ENCODE results near the gene ZNF688.
A peak's percentile ranks its signal among the peaks of the same experiment; 100 is the strongest.

ZNF688 gene

DNA sequence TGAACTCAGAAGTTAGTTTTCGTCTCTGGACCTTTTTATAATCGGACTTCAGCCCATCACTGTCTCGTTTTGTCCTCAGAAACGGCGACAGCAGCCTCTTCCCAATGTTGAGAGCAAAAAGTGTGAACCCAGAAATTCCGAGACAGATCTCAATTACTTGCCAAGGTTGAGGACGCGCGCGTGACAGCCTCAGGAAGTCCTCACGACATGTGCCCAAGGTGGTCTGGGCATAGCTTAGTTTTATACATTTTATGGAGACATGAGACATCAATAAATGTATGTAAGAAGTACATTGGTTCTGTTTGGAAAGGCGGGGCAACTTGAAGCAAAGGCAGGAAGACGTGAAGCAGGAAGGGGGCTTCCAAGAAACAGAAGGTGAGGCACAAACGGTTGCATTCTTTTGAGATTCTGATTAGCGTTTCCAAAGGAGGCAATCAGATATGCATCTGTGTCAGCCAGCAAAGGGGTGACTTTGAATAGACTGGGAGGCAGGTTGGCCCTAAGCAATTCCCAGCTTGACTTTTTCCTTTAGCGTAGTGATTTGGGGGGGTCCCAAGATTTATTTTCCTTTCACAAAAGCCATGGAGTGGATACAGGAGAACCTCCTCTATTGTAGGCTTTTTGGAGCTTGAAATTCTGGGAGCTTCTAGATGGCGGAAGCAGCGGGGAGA is 36.3 kb downstream of the ZNF688 start:
- peak overlapping the region; percentile 96 for H3K27ac Mint-ChIP-seq
- peak overlapping the region; percentile 88 for H3K4me3 Mint-ChIP-seq
- DNase-seq (ENCODE audit: low spot score in 2 of 2), result no peak
- peaks cover 55% of the 10 kb centered on the region for H3K36me3 Mint-ChIP-seq
- peak; percentile 29 for ATAC-seq
- H3K4me1 Mint-ChIP-seq, result peaks cover 30% of the 10 kb centered on the region
- H3K9me3 Mint-ChIP-seq, result no peaks in the 10 kb centered on the region

- ATAC-seq, result peak; percentile 87
- H3K9me3 Mint-ChIP-seq, result no peaks in the 10 kb centered on the region
- H3K4me1 Mint-ChIP-seq, result peaks cover 30% of the 10 kb centered on the region
- H3K4me3 Mint-ChIP-seq, result peak within 1 kb of the TSS; percentile 88
- DNase-seq (ENCODE audit: low spot score in 2 of 2), result peak; percentile 83 to 94
- peak within 1 kb of the TSS; percentile 96 for H3K27ac Mint-ChIP-seq
- H3K36me3 Mint-ChIP-seq, result peaks cover 55% of the 10 kb centered on the region
Observed at GRCh38 chr16:30534368-30535105, 37.0 kb downstream of the ZNF688 start, which contains the start of gene ZNF747. Gene ZNF747, minus strand, starts transcription at chr16:30534858. Its CDS starts 179 bp downstream, at chr16:30534679.

- peak overlapping the region; percentile 96 for H3K27ac Mint-ChIP-seq
- H3K9me3 Mint-ChIP-seq, result no peaks in the 10 kb centered on the region
- H3K36me3 Mint-ChIP-seq, result peaks cover 55% of the 10 kb centered on the region
- peaks cover 27% of the 10 kb centered on the region for H3K4me1 Mint-ChIP-seq
- peak; percentile 1 for ATAC-seq
- no peak for DNase-seq (ENCODE audit: low spot score in 2 of 2)
- peak overlapping the region; percentile 88 for H3K4me3 Mint-ChIP-seq
Observed at GRCh38 chr16:30533748-30534367, 37.7 kb downstream of the ZNF688 start.

- H3K27ac Mint-ChIP-seq, result peak overlapping the region; percentile 96
- peaks cover 28% of the 10 kb centered on the region for H3K4me1 Mint-ChIP-seq
- H3K4me3 Mint-ChIP-seq, result peak overlapping the region; percentile 88
- ATAC-seq (no peak), DNase-seq (ENCODE audit: low spot score in 2 of 2) (no peak)
- peaks cover 52% of the 10 kb centered on the region for H3K36me3 Mint-ChIP-seq
- no peaks in the 10 kb centered on the region for H3K9me3 Mint-ChIP-seq
Observed at GRCh38 chr16:30533146-30533522, 38.4 kb downstream of the ZNF688 start.

DNA sequence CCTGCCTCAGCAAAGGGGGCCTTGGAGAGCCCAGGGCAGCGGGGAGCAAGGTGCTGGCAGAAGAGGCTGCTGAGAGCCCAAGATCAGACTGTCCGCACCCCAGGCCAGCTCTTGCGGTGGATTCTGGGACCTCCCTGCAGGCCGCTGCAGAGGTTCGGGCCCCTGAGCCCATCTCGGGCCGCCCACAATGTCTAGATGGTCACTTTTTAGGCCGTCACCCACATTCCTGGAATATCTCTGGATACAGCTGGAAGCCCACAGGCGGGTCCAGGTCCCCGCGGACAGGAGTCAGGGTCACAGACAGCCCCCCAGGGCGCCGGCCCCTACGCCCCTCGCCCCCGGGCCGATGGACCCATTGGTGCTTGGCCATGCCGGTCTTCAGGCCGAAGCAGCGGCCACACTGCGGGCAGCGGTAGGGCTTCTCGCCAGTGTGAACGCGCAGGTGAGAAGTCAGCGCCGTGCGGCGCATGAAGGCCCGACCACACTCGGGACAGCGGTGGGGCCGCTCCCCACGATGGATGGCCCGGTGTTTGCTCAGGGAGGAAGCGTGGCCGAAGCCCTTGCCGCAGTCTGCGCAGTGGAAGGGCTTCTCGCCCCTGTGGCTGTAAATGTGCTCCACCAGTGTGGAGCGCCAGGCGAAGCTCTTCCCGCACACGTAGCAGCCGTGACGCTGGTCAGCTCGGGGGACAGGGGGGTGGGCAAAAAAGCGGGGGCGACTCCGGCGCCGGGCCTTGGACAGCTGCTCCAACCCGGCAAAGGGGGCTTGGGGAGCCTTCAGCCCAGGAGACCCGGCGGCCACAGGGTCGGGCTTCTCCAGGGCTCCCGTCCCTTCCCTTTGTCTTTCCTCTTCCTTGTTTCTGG is 39.0 kb downstream of the ZNF688 start:
- Mint-ChIP-seq H3K36me3 (peaks cover 45% of the 10 kb centered on the region), H3K27ac (peak overlapping the region; percentile 96), H3K4me3 (peak overlapping the region; percentile 88), H3K9me3 (no peaks in the 10 kb centered on the region), H3K4me1 (peaks cover 33% of the 10 kb centered on the region)
- DNase-seq (ENCODE audit: low spot score in 2 of 2), result no peak
- no peak for ATAC-seq

DNA sequence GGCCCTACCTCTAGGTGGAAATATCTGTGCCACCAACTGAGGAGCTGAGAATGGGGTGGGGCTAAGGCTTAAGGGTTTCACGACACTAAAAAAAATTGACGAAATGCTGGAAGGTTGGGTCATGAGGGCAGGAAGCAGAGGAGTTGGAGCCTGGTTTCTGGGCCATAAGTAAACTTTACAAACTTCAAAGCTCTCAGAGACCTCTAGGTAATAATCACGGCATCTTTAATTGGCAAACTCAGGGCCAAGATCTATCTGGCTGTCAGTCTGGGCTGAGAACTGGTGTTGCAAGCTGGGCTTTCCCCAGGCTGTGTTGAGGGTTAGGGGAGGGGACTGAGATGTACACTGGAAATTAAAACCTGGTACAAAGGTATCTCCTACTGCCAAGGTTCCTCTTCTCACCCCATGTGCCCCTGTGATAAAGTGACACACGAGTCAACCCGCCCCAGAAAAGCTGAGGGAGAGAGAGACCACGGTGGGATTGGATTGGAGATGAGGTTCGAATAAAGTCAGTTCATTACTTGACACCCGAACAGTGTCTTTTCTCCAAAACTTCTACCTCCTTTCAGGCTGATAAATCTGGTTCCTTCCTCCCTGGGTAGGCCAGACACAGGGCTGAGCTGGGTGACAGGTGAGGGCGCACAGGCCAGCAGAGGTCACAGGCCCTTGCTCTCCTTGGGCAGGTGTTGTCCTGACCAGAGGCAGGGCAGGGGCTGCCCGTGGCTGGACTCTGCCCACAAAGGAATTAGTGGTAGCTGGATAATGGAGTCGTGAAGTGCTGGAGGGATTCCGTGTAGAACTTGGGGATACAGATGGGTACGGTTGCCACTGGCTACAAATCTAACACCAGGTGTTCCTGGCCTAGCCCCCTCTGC is 41.1 kb downstream of the ZNF688 start:
- ATAC-seq (no peak), DNase-seq (ENCODE audit: low spot score in 2 of 2) (no peak)
- peak overlapping the region; percentile 74 for H3K27ac Mint-ChIP-seq
- no peaks in the 10 kb centered on the region for H3K9me3 Mint-ChIP-seq
- H3K4me1 Mint-ChIP-seq, result peaks cover 32% of the 10 kb centered on the region
- no peak overlapping the region for H3K4me3 Mint-ChIP-seq
- H3K36me3 Mint-ChIP-seq, result peaks cover 28% of the 10 kb centered on the region

DNA sequence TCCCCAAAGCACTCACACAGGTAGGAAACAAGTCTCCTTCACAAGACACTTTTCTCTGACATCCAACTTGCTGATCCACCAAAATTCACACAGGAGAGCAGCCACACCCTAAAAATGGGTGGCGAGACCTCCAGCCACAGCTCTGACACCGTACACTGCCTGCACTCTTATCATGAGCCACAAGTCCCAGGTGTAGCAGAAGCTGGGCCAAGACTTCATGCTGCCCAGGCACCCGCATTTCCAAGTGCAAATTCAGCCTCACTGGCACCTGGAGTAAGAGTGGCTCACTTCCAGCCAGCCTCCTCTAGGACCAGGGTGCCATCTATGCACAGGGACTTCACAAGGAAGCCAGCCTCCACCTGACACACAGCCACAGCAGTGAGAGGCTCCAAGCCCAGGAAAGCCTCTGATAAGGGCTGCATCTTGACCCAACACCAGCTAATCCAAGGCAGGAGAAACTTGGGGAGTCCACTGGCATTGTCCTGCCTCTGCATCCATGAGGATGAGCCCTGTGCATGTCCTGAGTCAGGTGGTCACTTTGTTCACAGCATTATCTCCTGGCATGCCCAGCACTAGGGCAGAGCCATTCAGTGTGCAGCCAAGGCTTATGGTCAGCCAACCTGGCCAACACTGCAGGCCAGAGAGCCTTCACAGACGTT is 42.6 kb downstream of the ZNF688 start:
- no peaks in the 10 kb centered on the region for H3K9me3 Mint-ChIP-seq
- peaks cover 37% of the 10 kb centered on the region for H3K4me1 Mint-ChIP-seq
- no peak for DNase-seq (ENCODE audit: low spot score in 2 of 2)
- peak overlapping the region; percentile 26 for H3K4me3 Mint-ChIP-seq
- peak overlapping the region; percentile 74 for H3K27ac Mint-ChIP-seq
- no peak for ATAC-seq
- peaks cover 28% of the 10 kb centered on the region for H3K36me3 Mint-ChIP-seq

- peaks cover 32% of the 10 kb centered on the region for H3K4me1 Mint-ChIP-seq
- peak overlapping the region; percentile 93 for H3K27ac Mint-ChIP-seq
- DNase-seq (ENCODE audit: low spot score in 2 of 2) (no peak), ATAC-seq (no peak)
- H3K9me3 Mint-ChIP-seq, result no peaks in the 10 kb centered on the region
- peaks cover 40% of the 10 kb centered on the region for H3K36me3 Mint-ChIP-seq
- peak overlapping the region; percentile 77 for H3K4me3 Mint-ChIP-seq
Observed at GRCh38 chr16:30527635-30528178, 43.8 kb downstream of the ZNF688 start.

DNA sequence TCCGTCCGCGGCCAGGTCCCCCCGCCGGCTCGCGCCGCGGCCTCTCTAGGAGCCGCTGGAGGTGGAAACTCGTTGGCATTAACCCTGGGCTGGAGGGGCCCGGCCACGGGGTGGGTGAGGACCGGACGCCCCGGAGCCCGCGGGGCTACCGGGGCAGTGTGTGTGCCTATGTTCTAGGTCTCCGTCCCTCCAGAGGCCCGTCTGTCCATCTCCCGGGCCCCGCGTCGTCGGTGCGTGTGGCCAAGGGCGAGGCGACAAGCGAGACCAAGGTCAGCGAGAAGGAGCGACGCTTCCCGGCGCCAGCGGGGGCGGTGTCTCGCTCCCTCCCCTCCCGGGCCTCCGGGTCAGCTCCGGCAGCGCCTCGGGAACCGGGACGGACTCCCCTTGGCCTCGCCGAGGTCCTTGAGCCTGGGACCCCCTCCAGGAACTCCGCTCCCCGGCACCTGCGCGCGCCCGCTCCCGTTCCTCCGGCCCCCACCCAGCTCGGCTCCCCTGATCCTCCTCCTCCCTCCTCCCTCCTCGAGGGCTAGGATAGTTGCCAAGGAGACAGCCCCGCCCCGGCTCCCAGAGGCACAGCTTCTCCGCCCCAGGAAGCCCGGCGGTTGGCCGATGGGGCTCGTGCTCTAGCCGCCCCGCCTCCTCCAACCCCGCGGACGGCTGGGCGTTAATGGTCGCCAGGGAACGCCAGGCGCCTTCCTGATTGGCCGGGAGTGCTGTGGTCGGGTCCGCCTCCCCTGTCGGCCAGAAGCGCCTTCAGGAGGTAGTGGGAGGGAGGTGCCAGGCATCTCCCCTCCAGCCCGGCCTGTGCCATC is 44.5 kb downstream of the ZNF688 start:
- ATAC-seq, result peak; percentile 89
- DNase-seq (ENCODE audit: low spot score in 2 of 2), result peak; percentile 87 to 97
- peak overlapping the region; percentile 77 for H3K4me3 Mint-ChIP-seq
- peak overlapping the region; percentile 93 for H3K27ac Mint-ChIP-seq
- no peaks in the 10 kb centered on the region for H3K9me3 Mint-ChIP-seq
- H3K36me3 Mint-ChIP-seq, result peaks cover 45% of the 10 kb centered on the region
- H3K4me1 Mint-ChIP-seq, result peaks cover 38% of the 10 kb centered on the region

DNA sequence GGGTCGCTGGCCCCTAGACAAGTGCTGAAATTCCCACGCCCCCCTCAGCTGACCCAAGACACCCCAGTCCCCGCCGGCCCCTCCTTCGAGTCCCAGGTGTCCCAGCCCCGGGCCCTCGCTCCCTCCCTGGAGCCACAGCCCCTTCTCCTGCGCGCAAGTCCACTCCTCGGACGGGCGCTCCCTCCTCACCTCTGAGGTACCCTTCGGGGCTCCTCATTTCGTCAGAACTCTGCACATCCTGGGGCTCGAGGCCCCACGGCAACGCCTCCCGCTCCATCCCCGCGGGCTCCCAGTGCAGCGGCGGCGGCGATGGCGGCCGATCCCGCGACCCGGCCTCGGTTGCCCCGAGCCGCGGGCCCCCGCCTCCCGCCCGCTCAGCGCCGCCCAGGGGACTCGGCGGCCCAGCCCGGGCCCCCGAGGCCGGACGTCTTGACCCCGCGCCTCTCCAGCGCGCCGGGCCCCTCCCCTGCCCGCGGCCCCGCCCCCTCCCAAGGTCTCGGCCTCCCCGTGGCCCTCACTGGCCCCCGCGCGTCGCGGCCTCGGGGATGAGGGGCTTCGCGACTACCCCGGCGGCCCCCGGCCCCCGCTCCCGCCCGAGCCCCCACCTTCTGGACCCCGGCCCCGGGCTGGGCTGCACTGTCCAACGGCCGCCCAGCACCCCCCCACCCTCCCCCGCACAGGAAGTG is 45.2 kb downstream of the ZNF688 start, which contains the start of gene ZNF768:
Gene ZNF768 (minus strand): TSS at position 430 of the 686 bp plus-strand sequence. CDS start 153 bp downstream, at position 277.
- peak; percentile 44 for ATAC-seq
- H3K36me3 Mint-ChIP-seq, result peaks cover 45% of the 10 kb centered on the region
- peak within 1 kb of the TSS; percentile 77 for H3K4me3 Mint-ChIP-seq
- peak; percentile 42 to 76 for DNase-seq (ENCODE audit: low spot score in 2 of 2)
- H3K9me3 Mint-ChIP-seq, result no peaks in the 10 kb centered on the region
- peaks cover 40% of the 10 kb centered on the region for H3K4me1 Mint-ChIP-seq
- H3K27ac Mint-ChIP-seq, result peak within 1 kb of the TSS; percentile 93

- no peak for DNase-seq (ENCODE audit: low spot score in 2 of 2)
- no peak for ATAC-seq
- Mint-ChIP-seq H3K4me1 (peaks cover 40% of the 10 kb centered on the region), H3K27ac (peak overlapping the region; percentile 67), H3K36me3 (peaks cover 45% of the 10 kb centered on the region), H3K4me3 (peak overlapping the region; percentile 77), H3K9me3 (no peaks in the 10 kb centered on the region)
Observed at GRCh38 chr16:30525844-30526136, 45.7 kb downstream of the ZNF688 start.
